GM18519 (cell line): ENCODE data around the gene MTM1.

ENCODE experiments used
- ATAC-seq: cut with Tn5 transposase; IDR thresholded peaks from one replicate; pipeline ENCODE4 v1.9.1; 2021; ENCODE audit warnings: mild to moderate bottlenecking, moderate library complexity; ENCODE audit not compliant: unreplicated experiment, low FRiP score

The MTM1 gene

GRCh38 chrX:150599226-150599625 lies 30.8 kb downstream of the MTM1 start:
- no peak for ATAC-seq

GRCh38 chrX:150602296-150602695 lies 33.9 kb downstream of the MTM1 start:
- no peak for ATAC-seq

GRCh38 chrX:150602743-150603142 lies 34.3 kb downstream of the MTM1 start:
- ATAC-seq = no peak

GRCh38 chrX:150605603-150606002 lies 37.2 kb downstream of the MTM1 start:
- ATAC-seq = no peak

GRCh38 chrX:150607201-150607600 lies 38.8 kb downstream of the MTM1 start:
- no peak for ATAC-seq

- no peak for ATAC-seq
Measured at GRCh38 chrX:150610043-150610442, 41.6 kb downstream of the MTM1 start.

- no peak for ATAC-seq
Measured at GRCh38 chrX:150610446-150610845, 42.0 kb downstream of the MTM1 start.

- no peak for ATAC-seq
Measured at GRCh38 chrX:150615356-150615755, 46.9 kb downstream of the MTM1 start.

GRCh38 chrX:150616179-150616862 lies 47.9 kb downstream of the MTM1 start:
- ATAC-seq = no peak

- no peak for ATAC-seq
Measured at GRCh38 chrX:150616863-150617198, 48.4 kb downstream of the MTM1 start.

- no peak for ATAC-seq
Measured at GRCh38 chrX:150621652-150622051, 53.2 kb downstream of the MTM1 start.

- ATAC-seq = no peak
Measured at GRCh38 chrX:150623583-150623982, 55.2 kb downstream of the MTM1 start.

GRCh38 chrX:150625097-150625496 lies 56.7 kb downstream of the MTM1 start:
- ATAC-seq = no peak

- ATAC-seq = no peak
Measured at GRCh38 chrX:150625875-150626274, 57.5 kb downstream of the MTM1 start.

- no peak for ATAC-seq
Measured at GRCh38 chrX:150627957-150628356, 59.5 kb downstream of the MTM1 start.

- ATAC-seq = peak; percentile 96
Measured at GRCh38 chrX:150635952-150636351, 67.5 kb downstream of the MTM1 start.

- no peak for ATAC-seq
Measured at GRCh38 chrX:150642423-150642822, 74.0 kb downstream of the MTM1 start.

GRCh38 chrX:150643271-150643670 lies 74.8 kb downstream of the MTM1 start:
- no peak for ATAC-seq

GRCh38 chrX:150643958-150644357 lies 75.5 kb downstream of the MTM1 start:
- no peak for ATAC-seq

GRCh38 chrX:150644422-150644821 lies 76.0 kb downstream of the MTM1 start:
- ATAC-seq = no peak

- ATAC-seq = no peak
Measured at GRCh38 chrX:150647331-150647730, 78.9 kb downstream of the MTM1 start.

GRCh38 chrX:150648296-150648940 lies 80.0 kb downstream of the MTM1 start:
- ATAC-seq = no peak
